ENCODE results near the gene AFAP1L2.

- TF ChIP-seq, protein P1, sequence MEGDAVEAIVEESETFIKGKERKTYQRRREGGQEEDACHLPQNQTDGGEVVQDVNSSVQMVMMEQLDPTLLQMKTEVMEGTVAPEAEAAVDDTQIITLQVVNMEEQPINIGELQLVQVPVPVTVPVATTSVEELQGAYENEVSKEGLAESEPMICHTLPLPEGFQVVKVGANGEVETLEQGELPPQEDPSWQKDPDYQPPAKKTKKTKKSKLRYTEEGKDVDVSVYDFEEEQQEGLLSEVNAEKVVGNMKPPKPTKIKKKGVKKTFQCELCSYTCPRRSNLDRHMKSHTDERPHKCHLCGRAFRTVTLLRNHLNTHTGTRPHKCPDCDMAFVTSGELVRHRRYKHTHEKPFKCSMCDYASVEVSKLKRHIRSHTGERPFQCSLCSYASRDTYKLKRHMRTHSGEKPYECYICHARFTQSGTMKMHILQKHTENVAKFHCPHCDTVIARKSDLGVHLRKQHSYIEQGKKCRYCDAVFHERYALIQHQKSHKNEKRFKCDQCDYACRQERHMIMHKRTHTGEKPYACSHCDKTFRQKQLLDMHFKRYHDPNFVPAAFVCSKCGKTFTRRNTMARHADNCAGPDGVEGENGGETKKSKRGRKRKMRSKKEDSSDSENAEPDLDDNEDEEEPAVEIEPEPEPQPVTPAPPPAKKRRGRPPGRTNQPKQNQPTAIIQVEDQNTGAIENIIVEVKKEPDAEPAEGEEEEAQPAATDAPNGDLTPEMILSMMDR (IDR thresholded peaks at IDR 0.05): no peak
- TF ChIP-seq EZH2 (IDR thresholded peaks at IDR 0.05; ENCODE audit: borderline replicate concordance, insufficient read depth, low read depth, low read length, poor library complexity, severe bottlenecking): no peak
Measured at GRCh38 chr10:114350751-114351150, 53.6 kb downstream of the AFAP1L2 start.
